Measurements from ENCODE around the gene ADGRV1.
"Not testable (repeated sequence)": the region's sequence is repeated elsewhere in the genome, so short reads cannot be mapped to it uniquely, and the experiment has no call there.

ADGRV1 gene

DNA sequence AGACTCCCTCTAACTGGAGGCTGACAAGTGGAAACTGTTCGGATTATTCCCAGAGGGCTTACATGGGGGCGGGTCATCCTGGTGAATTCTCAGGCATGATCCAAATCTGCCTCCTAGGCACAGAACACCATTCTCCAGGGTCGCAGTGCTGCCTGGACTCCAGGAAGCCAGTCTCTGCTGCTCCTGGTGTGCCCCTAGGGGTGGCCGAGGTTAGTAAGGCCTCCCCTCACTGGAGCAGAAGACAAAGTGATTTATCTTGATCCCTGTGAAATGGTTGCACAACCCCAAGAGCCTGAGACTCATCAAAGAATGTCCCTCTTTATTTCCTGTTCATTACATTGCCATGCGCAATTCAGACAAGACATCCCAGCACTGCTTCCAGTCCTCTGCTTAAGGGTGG lies 17.1 kb downstream of the ADGRV1 start:
- TF ChIP-seq, protein P1, sequence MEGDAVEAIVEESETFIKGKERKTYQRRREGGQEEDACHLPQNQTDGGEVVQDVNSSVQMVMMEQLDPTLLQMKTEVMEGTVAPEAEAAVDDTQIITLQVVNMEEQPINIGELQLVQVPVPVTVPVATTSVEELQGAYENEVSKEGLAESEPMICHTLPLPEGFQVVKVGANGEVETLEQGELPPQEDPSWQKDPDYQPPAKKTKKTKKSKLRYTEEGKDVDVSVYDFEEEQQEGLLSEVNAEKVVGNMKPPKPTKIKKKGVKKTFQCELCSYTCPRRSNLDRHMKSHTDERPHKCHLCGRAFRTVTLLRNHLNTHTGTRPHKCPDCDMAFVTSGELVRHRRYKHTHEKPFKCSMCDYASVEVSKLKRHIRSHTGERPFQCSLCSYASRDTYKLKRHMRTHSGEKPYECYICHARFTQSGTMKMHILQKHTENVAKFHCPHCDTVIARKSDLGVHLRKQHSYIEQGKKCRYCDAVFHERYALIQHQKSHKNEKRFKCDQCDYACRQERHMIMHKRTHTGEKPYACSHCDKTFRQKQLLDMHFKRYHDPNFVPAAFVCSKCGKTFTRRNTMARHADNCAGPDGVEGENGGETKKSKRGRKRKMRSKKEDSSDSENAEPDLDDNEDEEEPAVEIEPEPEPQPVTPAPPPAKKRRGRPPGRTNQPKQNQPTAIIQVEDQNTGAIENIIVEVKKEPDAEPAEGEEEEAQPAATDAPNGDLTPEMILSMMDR (IDR thresholded peaks at IDR 0.05; ENCODE audit: insufficient read depth, missing control alignments): no peak
- DNase-seq (ENCODE audit: insufficient read length, low spot score) (no peak), FAIRE-seq (no peak)

DNA sequence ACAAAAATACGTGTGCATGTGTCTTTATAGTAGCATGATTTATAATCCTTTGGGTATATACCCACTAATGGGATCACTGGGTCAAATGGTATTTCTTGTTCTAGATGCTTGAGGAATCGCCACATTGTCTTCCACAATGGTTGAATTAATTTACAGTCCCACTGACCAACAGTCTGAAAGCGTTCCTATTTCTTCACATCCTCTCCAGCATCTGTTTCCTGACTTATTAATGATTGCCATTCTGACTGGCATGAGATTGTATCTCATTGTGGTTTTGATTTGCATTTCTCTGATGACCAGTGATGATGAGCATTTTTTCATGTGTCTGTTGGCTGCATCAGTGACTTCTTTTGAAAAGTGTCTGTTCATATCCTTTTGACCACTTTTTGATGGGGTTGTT lies 18.0 kb downstream of the ADGRV1 start:
- DNase-seq (ENCODE audit: insufficient read length, low spot score); FAIRE-seq: not testable (repeated sequence)

DNA sequence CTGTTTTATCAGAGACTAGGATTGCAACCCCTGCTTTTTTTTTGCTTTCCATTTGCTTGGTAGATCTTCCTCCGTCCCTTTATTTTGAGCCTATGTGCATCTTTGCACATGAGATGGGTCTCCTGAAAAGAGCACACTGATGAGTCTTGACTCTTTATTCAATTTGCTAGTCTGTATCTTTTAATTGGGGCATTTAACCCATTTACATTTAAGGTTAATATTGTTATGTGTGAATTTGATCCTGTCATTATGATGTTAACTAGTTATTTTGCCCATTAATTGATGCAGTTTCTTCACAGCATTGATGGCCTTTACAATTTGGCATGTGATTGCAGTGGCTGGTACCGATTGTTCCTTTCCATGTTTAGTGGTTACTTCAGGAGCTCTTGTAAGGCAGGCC lies 21.3 kb downstream of the ADGRV1 start:
- not testable (repeated sequence) for DNase-seq (ENCODE audit: insufficient read length, low spot score); FAIRE-seq

DNA sequence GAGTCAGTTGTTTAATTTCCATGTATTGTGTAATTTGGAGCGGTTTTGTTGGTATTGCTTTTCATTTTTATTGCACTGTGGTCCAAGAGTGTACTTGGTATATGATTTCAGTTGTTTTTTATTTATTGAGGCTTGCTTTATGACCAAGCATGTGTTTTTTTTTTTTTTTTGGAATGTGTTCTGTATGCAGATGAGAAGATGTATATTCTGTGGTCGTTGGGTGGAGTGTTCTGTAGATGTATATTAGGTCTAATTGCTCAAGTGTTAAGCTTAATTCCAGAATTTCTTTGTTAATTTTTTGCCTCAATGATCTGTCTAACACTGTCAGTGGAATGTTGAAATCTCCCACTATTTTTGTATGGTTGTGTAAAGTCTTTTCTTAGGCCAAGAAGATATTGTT lies 23.4 kb downstream of the ADGRV1 start:
- DNase-seq (ENCODE audit: insufficient read length, low spot score): no peak
- FAIRE-seq: no peak
- TF ChIP-seq, protein P1 (IDR thresholded peaks at IDR 0.05; ENCODE audit: insufficient read depth, missing control alignments): no peak

DNA sequence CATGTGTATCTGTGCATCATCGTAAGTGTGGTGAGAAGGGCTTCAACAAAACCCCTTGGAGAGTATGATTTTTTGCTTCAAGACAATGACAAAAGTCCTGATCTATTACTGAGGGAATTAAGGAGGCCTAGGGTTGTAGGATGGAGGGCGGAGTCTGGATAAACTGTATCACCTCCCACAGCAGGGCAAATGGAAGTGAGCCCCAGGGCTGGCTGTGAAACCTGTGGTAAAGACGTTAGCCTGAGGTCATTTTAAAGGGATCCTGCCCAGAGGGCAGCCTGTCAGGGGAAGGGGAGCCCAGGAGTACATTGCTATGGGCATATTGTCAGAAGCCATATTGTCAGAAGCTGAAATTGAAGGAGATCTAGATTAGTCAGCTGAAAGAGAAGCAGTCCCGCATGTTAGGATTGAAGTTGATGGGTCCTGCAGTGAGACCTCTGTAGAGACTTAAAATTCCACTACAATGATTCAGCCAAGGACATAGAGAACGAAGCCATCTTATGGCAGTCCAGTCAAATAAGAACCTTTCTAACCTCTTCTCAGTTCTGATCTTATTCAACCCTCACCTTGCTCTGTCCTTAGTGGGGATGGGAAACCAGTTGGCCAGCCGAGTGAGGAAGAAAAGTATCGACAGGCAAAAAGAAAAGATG lies 26.9 kb downstream of the ADGRV1 start:
- DNase-seq (ENCODE audit: insufficient read length, low spot score): no peak
- TF ChIP-seq, protein P1 (IDR thresholded peaks at IDR 0.05; ENCODE audit: insufficient read depth, missing control alignments): no peak
- FAIRE-seq: no peak

DNA sequence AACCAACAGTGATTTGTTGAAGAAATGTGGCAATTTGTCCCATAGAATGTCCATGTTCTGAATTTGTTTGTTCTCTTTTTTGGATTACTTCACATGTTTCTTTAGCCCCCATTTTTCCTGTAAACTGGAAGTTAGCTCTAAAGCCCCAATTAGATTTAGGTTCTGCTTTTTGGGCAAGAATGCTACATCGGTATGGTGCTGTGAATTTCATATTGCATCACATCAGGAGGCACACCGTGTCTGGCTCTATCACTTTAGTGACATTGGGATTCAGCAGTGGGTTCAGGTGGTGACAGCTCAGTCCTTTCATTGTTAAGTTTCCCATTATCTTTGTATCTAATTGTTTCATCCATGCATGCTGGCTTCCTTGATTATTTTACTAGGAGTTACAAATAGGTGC lies 27.9 kb downstream of the ADGRV1 start:
- DNase-seq (ENCODE audit: insufficient read length, low spot score) (no peak), FAIRE-seq (no peak)
- TF ChIP-seq, protein P1 (IDR thresholded peaks at IDR 0.05; ENCODE audit: insufficient read depth, missing control alignments): no peak

DNA sequence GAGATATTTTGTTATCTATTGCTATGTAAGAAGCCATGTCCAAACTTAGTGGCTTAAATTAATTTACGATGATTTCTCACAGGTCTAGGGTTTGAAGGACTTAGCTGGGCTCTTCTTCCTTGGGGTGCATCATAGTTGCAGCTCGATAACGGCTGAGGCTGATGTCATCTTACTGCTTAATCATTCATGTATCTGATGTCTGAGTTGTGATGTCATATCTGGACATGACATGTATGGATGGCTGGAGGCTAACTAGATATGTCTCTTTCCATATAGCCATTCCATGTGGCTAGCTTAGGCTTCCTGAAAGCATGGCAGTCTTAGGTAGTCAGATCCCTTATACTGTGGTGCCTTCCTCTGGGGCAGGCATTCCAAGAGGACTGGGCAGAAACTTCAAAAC lies 31.6 kb downstream of the ADGRV1 start:
- TF ChIP-seq, protein P1 (IDR thresholded peaks at IDR 0.05; ENCODE audit: insufficient read depth, missing control alignments): no peak
- no peak for DNase-seq (ENCODE audit: insufficient read length, low spot score)
- no peak for FAIRE-seq

DNA sequence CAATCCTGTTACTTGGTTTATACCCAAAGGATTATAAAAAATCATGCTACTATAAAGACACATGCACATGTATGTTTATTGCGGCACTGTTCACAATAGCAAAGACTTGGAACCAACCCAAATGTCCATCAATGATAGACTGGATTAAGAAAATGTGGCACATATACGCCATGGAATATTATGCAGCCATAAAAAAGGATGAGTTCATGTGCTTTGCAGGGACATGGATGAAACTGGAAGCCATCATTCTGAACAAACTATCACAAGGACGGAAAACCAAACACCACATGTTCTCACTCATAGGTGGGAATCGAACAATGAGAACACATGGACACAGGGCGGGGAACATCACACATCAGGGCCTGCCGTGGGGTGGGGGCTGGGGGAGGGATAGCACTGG lies 34.5 kb downstream of the ADGRV1 start:
- not testable (repeated sequence) for FAIRE-seq; DNase-seq (ENCODE audit: insufficient read length, low spot score)

DNA sequence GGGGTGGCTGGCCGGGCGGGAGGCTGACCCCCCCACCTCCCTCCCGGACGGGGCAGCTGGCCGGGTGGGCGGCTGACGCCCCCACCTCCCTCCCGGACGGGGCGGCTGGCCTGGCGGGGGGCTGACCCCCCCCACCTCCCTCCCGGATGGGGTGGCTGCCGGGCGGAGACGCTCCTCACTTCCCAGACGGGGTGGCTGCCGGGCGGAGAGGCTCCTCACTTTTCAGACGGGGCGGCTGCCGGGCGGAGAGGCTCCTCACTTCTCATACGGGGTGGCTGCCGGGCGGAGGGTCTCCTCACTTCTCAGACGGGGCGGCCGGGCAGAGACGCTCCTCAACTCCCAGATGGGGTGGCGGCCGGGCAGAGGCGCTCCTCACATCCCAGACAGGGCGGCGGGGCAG lies 37.2 kb downstream of the ADGRV1 start:
- not testable (repeated sequence) for FAIRE-seq; DNase-seq (ENCODE audit: insufficient read length, low spot score)
